ENCODE measurements around the gene CYBA.

- TF ChIP-seq POLR2A (IDR thresholded peaks at IDR 0.05; ENCODE audit: low read length) (no peak), CTCF (IDR thresholded peaks at IDR 0.05) (no peak), HMGXB4 (CRISPR knock-in tag; IDR thresholded peaks at IDR 0.05; ENCODE audit: borderline replicate concordance) (no peak), BHLHE40 (IDR thresholded peaks at IDR 0.05; ENCODE audit: low read depth, low read length) (no peak), HOXB13 (CRISPR knock-in tag; IDR thresholded peaks at IDR 0.05; ENCODE audit: low read depth) (no peak)
Observed at GRCh38 chr16:88595921-88596320, 54.9 kb downstream of the CYBA start.
